ENCODE measurements around the gene TBC1D8. TPM values are rescaled to one million over a fixed set of nuclear protein-coding genes. Genes with fewer than 3 reads are reported as not detected.
"Not testable (repeated sequence)": the region's sequence is repeated elsewhere in the genome, so short reads cannot be mapped to it uniquely, and the experiment has no call there.

TBC1D8 gene
- polyA plus RNA-seq, 1 donor: 45.3 TPM

- DNase-seq: no peak
Measured at GRCh38 chr2:101064868-101065549, 86.2 kb downstream of the TBC1D8 start.

GRCh38 chr2:101064505-101064867 lies 86.7 kb downstream of the TBC1D8 start:
- DNase-seq: no peak

GRCh38 chr2:101064125-101064502 lies 87.1 kb downstream of the TBC1D8 start:
- no peak for DNase-seq

DNA sequence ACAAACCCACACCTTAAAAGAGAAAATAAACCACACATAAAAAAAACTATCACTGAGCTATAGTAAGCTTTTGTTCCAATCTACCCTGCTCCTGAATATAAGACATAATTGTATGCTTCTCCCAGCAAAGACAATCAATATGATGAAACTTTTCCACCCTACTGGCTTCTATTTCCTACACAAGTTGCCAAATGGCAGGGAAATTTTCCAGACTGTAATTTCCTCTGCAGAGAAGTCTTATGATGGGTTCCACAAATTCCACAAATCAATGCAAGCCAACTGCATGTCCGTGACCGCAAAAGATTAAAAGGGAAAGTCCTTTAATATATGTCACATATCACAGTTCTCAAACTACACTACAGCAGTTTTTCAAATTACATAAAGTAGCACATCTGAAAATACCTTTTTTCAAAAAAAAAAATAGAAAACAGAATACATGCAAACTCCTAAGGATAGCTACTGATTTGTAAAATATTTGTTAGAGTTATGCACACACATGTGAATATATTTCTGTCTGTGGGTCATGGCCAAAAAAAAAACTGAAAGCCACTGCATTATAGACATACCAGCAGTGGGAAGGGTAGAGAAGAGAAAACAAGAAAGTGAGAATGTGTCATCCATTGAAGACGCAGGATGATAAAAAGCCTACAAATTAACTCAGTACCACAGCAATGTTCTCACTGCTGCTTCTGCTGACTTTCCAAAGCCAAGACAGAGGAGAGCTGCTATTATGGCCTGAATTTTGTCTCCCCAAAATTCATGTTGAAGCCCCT lies 87.6 kb downstream of the TBC1D8 start:
- DNase-seq: no peak

- DNase-seq: no peak
Measured at GRCh38 chr2:101058386-101058785, 92.8 kb downstream of the TBC1D8 start.

- no peak for DNase-seq
Measured at GRCh38 chr2:101057051-101057933, 93.9 kb downstream of the TBC1D8 start.

GRCh38 chr2:101053117-101053516 lies 98.1 kb downstream of the TBC1D8 start:
- DNase-seq: no peak

GRCh38 chr2:101052147-101052546 lies 99.0 kb downstream of the TBC1D8 start:
- no peak for DNase-seq

DNA sequence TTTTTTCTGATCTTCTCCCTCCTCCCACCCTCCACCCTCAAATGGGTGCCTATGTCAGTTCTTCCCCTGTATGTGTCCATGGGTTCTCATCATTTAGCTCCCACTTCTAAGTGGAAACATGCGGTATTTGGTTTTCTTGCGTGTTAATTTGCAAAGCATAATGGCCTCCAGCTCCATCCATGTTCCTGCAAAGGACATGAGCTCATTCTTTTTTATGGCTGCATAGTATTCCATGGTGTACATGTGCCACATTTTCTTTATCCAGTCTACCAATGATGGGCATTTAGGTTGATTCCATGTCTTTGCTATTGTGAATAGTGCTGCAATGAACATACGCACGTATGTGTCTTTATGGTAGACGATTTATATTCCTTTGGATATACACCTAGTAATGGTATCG lies 100.3 kb downstream of the TBC1D8 start:
- not testable (repeated sequence) for DNase-seq

DNA sequence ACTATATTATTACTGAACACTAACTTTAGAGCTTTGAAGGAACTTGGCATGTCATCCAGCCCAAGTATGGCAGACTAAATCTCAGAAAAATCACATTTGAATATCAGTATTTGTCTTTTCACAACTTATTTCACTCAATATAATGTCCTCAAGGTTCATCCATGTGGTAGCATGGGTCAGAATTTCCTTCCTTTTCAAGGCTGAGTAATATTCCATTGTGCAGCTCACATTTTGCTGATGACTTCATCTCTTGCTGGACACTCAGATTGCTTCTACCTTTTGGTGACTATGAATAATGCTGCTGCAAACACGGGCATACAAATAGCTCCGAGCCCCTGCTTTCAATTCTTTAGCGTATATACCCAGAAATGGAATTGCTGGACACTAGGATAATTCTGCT lies 102.4 kb downstream of the TBC1D8 start:
- no peak for DNase-seq

DNA sequence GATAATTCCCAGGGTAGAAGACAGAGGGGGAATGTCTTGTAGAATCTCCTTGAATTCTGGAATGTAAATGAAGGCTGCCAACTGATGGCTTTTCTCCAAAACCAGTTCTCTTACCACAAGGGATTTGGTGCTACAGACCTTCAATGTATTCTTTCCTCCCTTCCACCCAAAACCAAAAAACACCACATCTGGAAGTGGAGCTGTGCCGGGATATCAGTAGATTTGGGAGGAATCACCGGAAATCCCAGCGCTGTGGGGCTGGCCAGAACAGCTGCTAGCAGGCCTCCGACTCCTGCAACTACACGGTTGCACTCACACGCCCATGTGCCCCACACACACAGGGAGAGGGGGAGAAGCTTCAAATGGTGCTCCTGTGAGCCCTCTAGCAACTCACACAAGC lies 103.4 kb downstream of the TBC1D8 start:
- DNase-seq: no peak

DNA sequence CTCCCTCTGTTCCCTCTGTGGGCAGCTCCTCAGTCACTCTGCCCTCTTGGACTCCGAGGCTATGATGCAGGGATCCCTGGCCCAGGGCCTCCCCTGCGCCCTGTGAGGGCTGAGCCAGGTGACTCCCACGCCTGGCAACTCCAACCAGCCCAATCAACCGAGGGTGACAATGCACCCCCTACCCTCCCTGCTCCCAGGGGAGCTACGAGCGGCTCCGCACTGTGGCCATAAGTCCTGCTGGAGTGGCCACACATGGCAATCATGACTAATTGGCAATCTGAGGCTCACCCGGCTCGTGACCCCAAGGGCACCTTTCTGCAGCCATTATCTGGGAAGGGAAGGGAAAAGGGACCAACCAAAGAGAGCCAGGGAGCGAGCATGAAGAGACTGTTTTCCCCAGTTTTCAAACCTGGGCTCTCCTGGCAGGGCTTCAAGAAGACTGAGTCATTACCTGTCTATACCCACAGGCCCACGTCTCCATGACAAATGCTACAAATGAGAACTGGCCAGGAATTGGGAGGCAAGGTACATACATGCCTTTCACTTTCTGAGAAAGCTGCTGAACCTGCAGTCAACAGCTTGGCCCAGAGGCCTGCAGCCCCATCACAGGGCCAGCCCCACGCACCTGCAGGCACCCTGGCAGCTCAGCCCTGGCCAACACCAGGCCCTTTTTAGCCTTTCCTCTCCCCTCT lies 104.0 kb downstream of the TBC1D8 start:
- no peak for DNase-seq

GRCh38 chr2:101045330-101045729 lies 105.9 kb downstream of the TBC1D8 start:
- DNase-seq: no peak

DNA sequence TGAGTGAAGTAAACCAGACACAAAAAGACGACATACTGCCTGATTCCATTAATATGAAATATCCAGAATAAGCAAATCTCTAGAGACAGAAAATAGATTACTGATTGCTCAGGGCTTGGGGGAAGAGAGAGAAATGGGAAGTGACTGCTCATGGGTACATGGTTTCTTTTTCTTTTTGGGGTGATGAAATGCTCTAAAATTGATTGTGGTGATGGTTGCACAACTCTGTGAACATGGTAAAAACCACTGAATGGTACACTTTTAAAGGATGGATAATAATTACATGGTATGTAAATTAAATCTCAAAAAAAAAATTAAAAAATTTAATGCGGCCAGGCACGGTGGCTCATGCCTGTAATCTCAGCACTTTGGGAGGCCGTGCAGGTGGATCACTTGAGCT lies 109.8 kb downstream of the TBC1D8 start:
- no peak for DNase-seq

GRCh38 chr2:101040761-101041160 lies 110.4 kb downstream of the TBC1D8 start:
- no peak for DNase-seq

DNA sequence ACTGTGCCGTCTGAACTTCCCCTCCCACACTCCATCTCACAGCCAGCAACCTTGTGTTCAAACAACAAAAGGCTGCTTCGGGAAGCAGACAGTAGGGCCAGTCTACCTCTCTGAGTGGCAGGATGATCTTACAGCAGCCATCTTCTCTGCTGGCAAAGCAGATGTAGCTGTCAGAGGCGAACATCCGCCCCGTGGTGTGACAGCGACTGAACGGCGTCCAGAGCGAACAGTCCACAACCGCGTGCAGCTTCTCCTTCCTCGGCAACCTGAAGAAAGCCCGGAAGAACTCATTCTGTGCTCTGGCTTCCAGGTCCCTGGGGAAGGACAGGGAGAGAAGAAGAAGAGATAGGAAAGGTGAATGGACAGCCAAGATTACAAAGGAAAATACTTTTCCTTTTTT lies 111.1 kb downstream of the TBC1D8 start:
- no peak for DNase-seq

GRCh38 chr2:101038455-101039255 lies 112.5 kb downstream of the TBC1D8 start:
- DNase-seq: no peak

GRCh38 chr2:101037161-101037755 lies 113.9 kb downstream of the TBC1D8 start:
- no peak for DNase-seq

- DNase-seq: no peak
Measured at GRCh38 chr2:101036562-101036961, 114.6 kb downstream of the TBC1D8 start.

GRCh38 chr2:101032084-101032776 lies 119.0 kb downstream of the TBC1D8 start:
- DNase-seq: no peak

Data from left kidney (tissue), 2 donors.